Measurements from ENCODE around the gene OR52A1.

DNA sequence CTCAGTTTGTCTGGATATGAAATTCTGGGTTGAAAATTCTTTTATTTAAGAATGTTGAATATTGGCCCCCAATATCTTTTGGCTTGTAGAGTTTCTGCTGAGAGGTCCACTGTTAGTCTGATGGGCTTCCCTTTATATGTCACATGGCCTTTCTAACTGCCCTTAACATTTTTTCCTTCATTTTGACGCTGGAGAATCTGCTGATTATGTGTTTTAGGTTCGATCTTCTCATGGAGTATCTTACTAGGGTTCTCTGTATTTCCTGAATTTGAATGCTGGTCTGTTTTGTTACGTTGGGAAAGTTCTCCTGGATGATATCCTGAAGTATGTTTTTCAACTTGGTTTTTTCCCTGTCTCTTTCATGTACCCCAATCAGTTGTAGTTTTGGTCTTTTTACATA is 39.2 kb downstream of the OR52A1 start:
- TF ChIP-seq CTCF (IDR thresholded peaks at IDR 0.05; ENCODE audit: low read depth, low read length), result no peak
- no peak for TF ChIP-seq EZH2phosphoT487 (IDR thresholded peaks at IDR 0.05; ENCODE audit: low read depth)

All from OCI-LY3 (cell line).